Thyroid gland (tissue), 4 donors: ENCODE measurements around the gene ECHS1. TPM values are rescaled to one million over a fixed set of nuclear protein-coding genes. Genes with fewer than 3 reads are reported as not detected.

Experiments used
- DNase-seq, 2 donors: peaks; one replicate each; pipeline ENCODE4 v3.0.0-alpha.2; 2019
- H3K27ac ChIP-seq, 3 donors: fragments of 200-600 bp; sonication (generic); 1 replicate in 2 of 3; 2 replicates in 1 of 3; pipeline ENCODE4 v1.5.1; 2016 to 2019; ENCODE audit warnings: mild to moderate bottlenecking in 1 of 3, moderate library complexity in 1 of 3
- H3K27me3 ChIP-seq: fragments of 200-600 bp; sonication (generic); one replicate; pipeline ENCODE4 v1.5.1; 2019
- H3K36me3 ChIP-seq, 2 donors: fragments of 200-600 bp; sonication (generic); one replicate each; pipeline ENCODE4 v1.5.1; 2016 to 2019
- H3K4me1 ChIP-seq, 2 donors: fragments of 200-600 bp; sonication (generic); one replicate each; pipeline ENCODE4 v1.5.1; 2017 to 2019
- H3K4me3 ChIP-seq, 3 donors: fragments of 200-600 bp; sonication (generic); replicated peaks in 1 of 3; 1 replicate in 2 of 3; 2 replicates in 1 of 3; pipeline ENCODE4 v1.5.1; 2016; ENCODE audit warnings: mild to moderate bottlenecking in 1 of 3
- H3K9me3 ChIP-seq: fragments of 200-600 bp; sonication (generic); one replicate; pipeline ENCODE4 v1.5.1; 2017
- CTCF ChIP-seq, 6 experiments: fragments of 200-600 bp in 3 of 6; fragments of 450-650 bp in 3 of 6; sonication (generic) in 3 of 6; IDR thresholded peaks; one replicate each; pipeline ENCODE4 v1.5.1; 2016 to 2019; ENCODE audit warnings: antibody characterized with exemption in 6 of 6, mild to moderate bottlenecking in 2 of 6, inconsistent platforms in 1 of 6, moderate library complexity in 1 of 6
- POLR2A ChIP-seq, 2 donors: fragments of 450-650 bp; IDR thresholded peaks; one replicate each; pipeline ENCODE4 v1.6.1; 2017; ENCODE audit warnings: antibody characterized with exemption in 2 of 2, mild to moderate bottlenecking in 2 of 2, moderate library complexity in 1 of 2
- WGBS, 2 donors: methylation state at CpG; one replicate each; pipeline ENCODE4 v1.1.5; 2017; 5-methylcytosine and 5-hydroxymethylcytosine counted together
- intact Hi-C: fragments of 100-400 bp; cut with DNase I; formaldehyde crosslinking; loops from one replicate; pipeline ENCODE4 v1.15.1; 2023
- total RNA-seq, 4 donors: library from RNA; depleted of rRNA; stranded (reverse); fragments of >200 nt; gene quantifications; one replicate each; pipeline ENCODE4 v1.2.3, GENCODE V29; 2016

ECHS1 gene
- total RNA-seq, result 100 to 1,000 TPM in 2 of 4 donors, 10 to 100 TPM in 2; 73.9 to 135 (median 99.5) TPM

GRCh38 chr10:133373174-133374090 is at the start of gene ECHS1:
Gene ECHS1, minus strand, starts transcription at chr10:133373354. Its CDS starts 21 bp downstream, at chr10:133373333.
- peak; percentile 97 for DNase-seq
- H3K27me3 ChIP-seq, result no peaks in the 10 kb centered on the region
- WGBS, 2 donors, result 1% methylated on average over 38 to 46 of the region's 89 CpGs
- no peaks in the 10 kb centered on the region for H3K9me3 ChIP-seq
- intact Hi-C loops, result no loop called here
- peaks cover 11 to 21% of the 10 kb centered on the region in 2 donors for H3K36me3 ChIP-seq
- H3K27ac ChIP-seq, result peak within 1 kb of the TSS; percentile 62 to 85 (median 73)
- peak within 1 kb of the TSS in 2 of 3 donors; percentile 42 to 80 for H3K4me3 ChIP-seq
- H3K4me1 ChIP-seq, result peaks cover 17 to 25% of the 10 kb centered on the region in 2 donors
- TF ChIP-seq POLR2A (IDR thresholded peaks at IDR 0.05) (peak; percentile 49 to 86), CTCF (IDR thresholded peaks at IDR 0.05) (no peak)

GRCh38 chr10:133422223-133422806 is 49.2 kb upstream of the ECHS1 start:
- Histone ChIP-seq H3K4me1 (peaks cover 0 to 6% of the 10 kb centered on the region in 2 donors), H3K4me3 (no peak overlapping the region), H3K27ac (no peak overlapping the region), H3K27me3 (no peaks in the 10 kb centered on the region), H3K36me3 (peaks cover 17 to 23% of the 10 kb centered on the region in 2 donors), H3K9me3 (no peaks in the 10 kb centered on the region)
- DNase-seq, result no peak
- WGBS, 2 donors, result 79 to 86% methylated on average over 9 to 16 of the region's 16 CpGs
- intact Hi-C loops, result no loop called here
- TF ChIP-seq CTCF (IDR thresholded peaks at IDR 0.05) (no peak), POLR2A (IDR thresholded peaks at IDR 0.05) (no peak)

GRCh38 chr10:133421336-133422222 is 48.4 kb upstream of the ECHS1 start:
- WGBS, 2 donors, result 85 to 86% methylated on average over 7 to 11 of the region's 17 CpGs
- intact Hi-C loops, result no loop called here

GRCh38 chr10:133420579-133420978 is 47.4 kb upstream of the ECHS1 start:
- WGBS, 2 donors, result 88 to 100% methylated on average over 1 to 4 of the region's 6 CpGs
- Histone ChIP-seq H3K27me3 (no peaks in the 10 kb centered on the region), H3K36me3 (peaks cover 17 to 23% of the 10 kb centered on the region in 2 donors), H3K9me3 (no peaks in the 10 kb centered on the region), H3K27ac (no peak overlapping the region), H3K4me1 (peaks cover 0 to 6% of the 10 kb centered on the region in 2 donors), H3K4me3 (no peak overlapping the region)
- intact Hi-C loops, result no loop called here
- TF ChIP-seq CTCF (IDR thresholded peaks at IDR 0.05) (no peak), POLR2A (IDR thresholded peaks at IDR 0.05) (no peak)
- no peak for DNase-seq

More at GRCh38 chr10:133421336-133422222, 48.4 kb upstream of the ECHS1 start:
- H3K4me3 ChIP-seq, result no peak overlapping the region
- DNase-seq, result no peak
- TF ChIP-seq POLR2A (IDR thresholded peaks at IDR 0.05) (no peak), CTCF (IDR thresholded peaks at IDR 0.05) (no peak)
- H3K4me1 ChIP-seq, result peaks cover 0 to 6% of the 10 kb centered on the region in 2 donors
- no peak overlapping the region for H3K27ac ChIP-seq
- H3K27me3 ChIP-seq, result no peaks in the 10 kb centered on the region
- no peaks in the 10 kb centered on the region for H3K9me3 ChIP-seq
- H3K36me3 ChIP-seq, result peaks cover 17 to 23% of the 10 kb centered on the region in 2 donors
